CD8-positive, alpha-beta memory T cell (primary cell): ENCODE results near the gene TMED8. TPM values are rescaled to one million over a fixed set of nuclear protein-coding genes. Genes with fewer than 3 reads are reported as not detected.
"Not testable (repeated sequence)": the region's sequence is repeated elsewhere in the genome, so short reads cannot be mapped to it uniquely, and the experiment has no call there.

Source experiments
- CTCF ChIA-PET: fragments of 350-600 bp; sonication (Branson Sonifier 250); formaldehyde crosslinking; loops from one replicate; lab custom pipeline; 2021; ENCODE audit warnings: antibody characterized with exemption; lab: Charles Lee
- POLR2A ChIA-PET: fragments of 350-600 bp; sonication (Branson Sonifier 250); formaldehyde crosslinking; loops from one replicate; lab custom pipeline; 2021; ENCODE audit warnings: antibody characterized with exemption; lab: Charles Lee
- DNase-seq, 5 donors: peaks; one replicate each; pipeline versions ENCODE4 v3.0.0 to v3.0.0-alpha.2; 2020 to 2022; ENCODE audit warnings: mixed read lengths in 1 of 5
- H3K27ac ChIP-seq: one replicate; pipeline ENCODE4 v1.7.0; 2013; ENCODE audit warnings: low read depth, mild to moderate bottlenecking, low read length, moderate library complexity
- H3K27me3 ChIP-seq: 2 replicates; pipeline ENCODE4 v1.7.0; 2013; ENCODE audit warnings: low read length, mild to moderate bottlenecking; ENCODE audit not compliant: insufficient read depth, poor library complexity, severe bottlenecking
- H3K36me3 ChIP-seq: 2 replicates; pipeline ENCODE4 v1.7.0; 2013; ENCODE audit warnings: mild to moderate bottlenecking, low read length, moderate library complexity; ENCODE audit not compliant: insufficient read depth
- H3K4me1 ChIP-seq: 2 replicates; pipeline ENCODE4 v1.7.0; 2013; ENCODE audit warnings: mild to moderate bottlenecking, low read length, moderate library complexity; ENCODE audit not compliant: insufficient read depth
- H3K4me3 ChIP-seq: 2 replicates; pipeline ENCODE4 v1.7.0; 2013; ENCODE audit warnings: mild to moderate bottlenecking, low read length
- H3K9me3 ChIP-seq: 2 replicates; pipeline ENCODE4 v1.7.0; 2013; ENCODE audit warnings: mild to moderate bottlenecking, low read length
- H3K27ac Mint-ChIP-seq, 8 donors: one replicate each; pipeline ENCODE4 v1.8.0; 2020 to 2021; ENCODE audit warnings: mixed read lengths in 8 of 8, mild to moderate bottlenecking in 6 of 8, inconsistent platforms in 3 of 8, moderate library complexity in 3 of 8
- H3K27me3 Mint-ChIP-seq, 2 donors: one replicate each; pipeline ENCODE4 v1.8.0; 2020 to 2021; ENCODE audit warnings: mixed read lengths in 2 of 2, mild to moderate bottlenecking in 1 of 2, moderate library complexity in 1 of 2
- H3K36me3 Mint-ChIP-seq, 3 donors: one replicate each; pipeline ENCODE4 v1.8.0; 2020 to 2021; ENCODE audit warnings: mixed read lengths in 3 of 3, inconsistent platforms in 1 of 3, mild to moderate bottlenecking in 1 of 3
- H3K4me1 Mint-ChIP-seq, 3 donors: one replicate each; pipeline ENCODE4 v1.8.0; 2020 to 2021; ENCODE audit warnings: mixed read lengths in 3 of 3, inconsistent platforms in 1 of 3, mild to moderate bottlenecking in 1 of 3
- H3K4me3 Mint-ChIP-seq, 7 donors: one replicate each; pipeline ENCODE4 v1.8.0; 2020 to 2021; ENCODE audit warnings: mixed read lengths in 7 of 7, mild to moderate bottlenecking in 6 of 7, moderate library complexity in 4 of 7, inconsistent platforms in 2 of 7
- H3K9me3 Mint-ChIP-seq, 5 donors: one replicate each; pipeline ENCODE4 v1.8.0; 2020 to 2022; ENCODE audit warnings: mixed read lengths in 5 of 5, mild to moderate bottlenecking in 3 of 5, moderate library complexity in 2 of 5, inconsistent platforms in 1 of 5
- polyA plus RNA-seq: library from polyadenylated mRNA; unstranded; fragments of 300-500 nt; fragmentation: Illumina TruSeq; gene quantifications from one replicate; pipeline ENCODE4 v1.2.3, GENCODE V29; 2021
- total RNA-seq, 2 experiments: library from RNA; stranded (reverse); gene quantifications; one replicate each; pipeline ENCODE4 v1.2.3, GENCODE V29; 2021

TMED8 gene
- total and polyA plus RNA-seq, 3 experiments from 2014 or later = 3.2 to 22.2 (median 20.9) TPM

DNA sequence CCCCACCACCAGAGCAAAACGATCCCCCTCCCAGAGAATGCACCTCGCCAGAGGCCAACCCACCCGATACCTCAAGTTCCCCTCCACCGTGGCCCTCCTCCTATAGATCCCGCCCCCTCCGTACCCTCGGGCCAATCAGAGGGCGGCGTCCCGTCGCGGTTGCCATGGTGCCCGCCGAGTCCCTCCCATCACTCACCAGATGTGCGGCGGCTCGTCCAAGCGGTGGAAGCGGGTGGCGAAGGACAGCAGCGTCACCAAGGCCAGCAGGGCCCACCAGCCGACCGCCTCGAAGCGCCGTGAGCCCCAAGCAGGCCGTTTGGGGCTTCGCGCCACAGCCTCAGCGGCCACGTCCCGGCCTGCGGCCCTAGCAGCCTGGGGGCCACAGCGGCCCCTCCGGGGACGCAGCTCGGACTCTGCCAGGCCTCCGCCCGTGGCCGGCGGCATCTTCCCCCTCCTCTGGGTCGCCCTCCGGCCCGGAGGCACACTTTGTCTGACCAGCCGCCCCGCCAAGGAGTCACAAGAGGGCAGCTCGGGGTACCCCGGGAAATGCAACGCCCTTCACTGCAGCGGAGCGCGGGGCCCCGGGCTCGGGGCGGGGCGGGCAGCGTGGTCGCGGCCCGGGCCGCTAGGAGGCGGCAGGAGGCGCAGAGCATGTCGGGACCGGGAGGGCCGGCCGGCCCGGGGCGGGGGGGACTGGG, 56.5 kb downstream of the TMED8 start, which contains the start of gene POMT2:
TSS of gene POMT2 (minus strand) at position 646 of the 698 bp plus-strand sequence. CDS start at position 444, 202 bp downstream.
- Histone ChIP-seq H3K4me1 (peaks cover 16% of the 10 kb centered on the region), H3K4me3 (peak within 1 kb of the TSS; percentile 95), H3K27me3 (no peaks in the 10 kb centered on the region), H3K9me3 (no peaks in the 10 kb centered on the region), H3K36me3 (no peaks in the 10 kb centered on the region), H3K27ac (peak within 1 kb of the TSS; percentile 94)
- H3K27me3 Mint-ChIP-seq = peaks cover 0 to 3% of the 10 kb centered on the region in 2 donors
- H3K4me1 Mint-ChIP-seq = peaks cover 14 to 26% (median 21%) of the 10 kb centered on the region in 3 donors
- H3K36me3 Mint-ChIP-seq = peaks cover 0 to 10% (median 0%) of the 10 kb centered on the region in 3 donors
- POLR2A ChIA-PET = interaction anchor here (0.9 to 2.7 kb wide), 7 partner anchors 57 to 480 kb away, joined by 3 to 21 read pairs (median 5); partner anchors contain the start of genes ADCK1, IRF2BPL, SAMD15 and TMED8
- CTCF ChIA-PET = interaction anchor here (0.7 to 1.6 kb wide), 10 partner anchors 9 to 444 kb away, joined by 3 to 5 read pairs (median 3); partner anchors contain the start of genes SAMD15 and TMED8
- H3K9me3 Mint-ChIP-seq = no peaks in the 10 kb centered on the region
- peak within 1 kb of the TSS; percentile 96 to 99 (median 98) for H3K27ac Mint-ChIP-seq
- peak within 1 kb of the TSS; percentile 93 to 100 (median 98) for H3K4me3 Mint-ChIP-seq
- peak; percentile 87 to 94 (median 92) for DNase-seq

DNA sequence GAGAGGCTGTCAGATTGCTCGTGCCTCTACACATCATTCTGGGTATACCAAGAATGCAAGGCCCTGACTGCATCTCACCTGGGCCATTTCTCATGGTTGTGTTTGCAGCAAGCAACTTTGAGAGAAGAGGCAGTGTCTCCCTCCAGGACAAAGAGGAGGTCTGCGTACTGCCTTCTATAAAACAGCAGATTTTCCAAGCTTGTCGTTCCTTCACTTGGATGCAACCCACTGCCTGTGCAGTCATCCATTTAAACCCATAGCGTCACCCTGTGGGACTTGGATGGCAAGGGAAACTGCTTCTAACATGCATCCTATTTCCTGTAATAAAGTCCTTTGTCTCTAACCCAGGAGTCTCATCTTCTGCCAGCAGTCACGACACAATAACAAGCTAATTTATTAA, 57.5 kb downstream of the TMED8 start:
- Histone ChIP-seq H3K36me3 (no peaks in the 10 kb centered on the region), H3K27ac (no peak overlapping the region), H3K4me3 (no peak overlapping the region), H3K9me3 (no peaks in the 10 kb centered on the region), H3K4me1 (peaks cover 16% of the 10 kb centered on the region), H3K27me3 (no peaks in the 10 kb centered on the region)
- Mint-ChIP-seq H3K4me1 (peaks cover 14 to 26% (median 21%) of the 10 kb centered on the region in 3 donors), H3K9me3 (no peaks in the 10 kb centered on the region), H3K36me3 (peaks cover 0 to 10% (median 0%) of the 10 kb centered on the region in 3 donors), H3K27ac (peak overlapping the region in 6 of 8 donors; percentile 64 to 97 (median 95)), H3K27me3 (peaks cover 0 to 3% of the 10 kb centered on the region in 2 donors), H3K4me3 (peak overlapping the region; percentile 19 to 100 (median 93))
- ChIA-PET POLR2A (interaction anchor here (2.7 kb wide), 1 partner anchor 57 kb away, joined by 21 read pairs; the partner anchor contains the start of genes SAMD15 and TMED8), CTCF (interaction anchor here (1.0 to 1.6 kb wide), 3 partner anchors 58 to 443 kb away, joined by 3 read pairs; partner anchors contain the start of genes SAMD15 and TMED8)
- DNase-seq = no peak

DNA sequence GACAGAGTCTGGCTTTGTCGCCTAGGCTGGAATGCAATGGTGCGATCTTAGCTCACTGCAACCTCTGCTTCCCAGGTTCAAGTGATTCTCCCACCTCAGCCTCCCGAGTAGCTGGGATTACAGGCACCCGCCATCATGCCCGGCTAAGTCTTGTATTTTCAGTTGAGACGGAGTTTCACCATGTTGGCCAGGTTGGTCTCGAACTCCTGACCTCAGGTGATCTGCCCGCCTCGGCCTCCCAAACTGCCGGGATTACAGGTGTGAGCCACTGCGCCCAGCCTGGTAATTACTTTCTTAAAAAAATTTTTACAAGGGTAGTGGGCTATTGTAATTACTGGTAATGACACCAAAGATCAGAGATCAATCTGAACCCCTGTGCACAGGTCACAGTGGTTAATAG, 58.1 kb downstream of the TMED8 start:
- H3K4me1 Mint-ChIP-seq = peaks cover 14 to 26% (median 21%) of the 10 kb centered on the region in 3 donors
- H3K4me3 Mint-ChIP-seq, H3K4me3 ChIP-seq, H3K27me3 Mint-ChIP-seq, H3K36me3 ChIP-seq, POLR2A ChIA-PET, H3K9me3 Mint-ChIP-seq, H3K27me3 ChIP-seq, DNase-seq, H3K27ac ChIP-seq, H3K9me3 ChIP-seq: not testable (repeated sequence)
- peak overlapping the region in 2 of 8 donors; percentile 36 to 97 for H3K27ac Mint-ChIP-seq
- peaks cover 0 to 10% (median 0%) of the 10 kb centered on the region in 3 donors for H3K36me3 Mint-ChIP-seq
- CTCF ChIA-PET = interaction anchor here (1.0 to 1.3 kb wide), 2 partner anchors 58 to 140 kb away, joined by 3 read pairs; partner anchors contain the start of genes SAMD15 and TMED8
- peaks cover 16% of the 10 kb centered on the region for H3K4me1 ChIP-seq

DNA sequence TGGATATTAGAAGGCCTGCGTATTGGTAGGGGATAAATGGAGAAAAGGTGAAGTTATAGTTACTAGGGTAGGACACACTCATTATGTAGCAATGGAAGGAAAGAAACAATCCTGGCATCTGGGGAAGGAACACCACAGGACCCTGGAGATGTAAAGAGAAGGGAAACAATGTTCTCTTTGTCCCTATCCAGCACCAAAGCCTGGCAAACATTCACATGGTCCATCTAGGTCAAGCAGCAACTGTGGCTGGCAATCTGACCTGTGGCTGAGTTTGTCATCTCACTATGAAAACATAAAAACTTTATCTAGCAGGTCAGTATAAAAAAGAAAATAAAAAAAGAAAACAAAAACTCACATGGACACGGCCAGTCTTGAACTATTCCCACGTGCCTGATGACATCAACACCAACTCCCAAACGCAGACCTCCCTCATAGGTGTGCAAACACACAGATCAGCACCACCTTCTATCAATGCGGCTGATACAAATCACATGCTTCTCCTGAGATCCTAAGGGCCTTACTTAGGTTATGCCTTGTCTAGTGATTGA, 58.8 kb downstream of the TMED8 start:
- POLR2A ChIA-PET = no interaction called here

DNA sequence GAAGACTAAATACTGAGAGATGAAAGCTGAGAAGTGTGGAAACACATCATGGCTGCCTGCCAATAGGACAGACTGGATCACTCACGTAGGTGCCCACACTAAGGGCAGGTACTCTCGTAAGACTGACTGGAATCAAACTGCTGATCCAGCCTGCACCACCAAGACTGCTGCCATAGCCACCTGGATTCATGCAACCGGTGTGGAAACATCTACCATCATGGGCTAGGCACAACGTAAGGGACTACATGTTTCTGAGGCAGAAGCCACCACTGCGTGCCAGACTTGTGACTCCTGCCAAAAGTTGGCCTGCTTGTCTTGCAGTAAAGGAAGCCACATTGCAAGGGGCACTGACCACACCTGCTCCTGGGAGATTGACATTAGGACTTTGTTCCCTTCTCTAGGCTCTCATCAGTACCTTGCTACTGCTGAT, 60.0 kb downstream of the TMED8 start:
- peaks cover 0 to 3% of the 10 kb centered on the region in 2 donors for H3K27me3 Mint-ChIP-seq
- H3K27me3 ChIP-seq = no peaks in the 10 kb centered on the region
- DNase-seq = no peak
- H3K36me3 ChIP-seq = no peaks in the 10 kb centered on the region
- H3K36me3 Mint-ChIP-seq = peaks cover 0 to 10% (median 2%) of the 10 kb centered on the region in 3 donors
- peaks cover 8% of the 10 kb centered on the region for H3K4me1 ChIP-seq
- H3K9me3 ChIP-seq = no peaks in the 10 kb centered on the region
- POLR2A ChIA-PET = no interaction called here
- no peaks in the 10 kb centered on the region for H3K9me3 Mint-ChIP-seq
- CTCF ChIA-PET = interaction anchor here (1.0 to 5.0 kb wide), 11 partner anchors 8 to 441 kb away, joined by 3 to 50 read pairs (median 9); partner anchors contain the start of genes SAMD15 and TMED8
- no peak overlapping the region for H3K27ac Mint-ChIP-seq
- no peak overlapping the region for H3K4me3 Mint-ChIP-seq
- no peak overlapping the region for H3K4me3 ChIP-seq
- peaks cover 11 to 17% (median 12%) of the 10 kb centered on the region in 3 donors for H3K4me1 Mint-ChIP-seq
- no peak overlapping the region for H3K27ac ChIP-seq

More for the DNA sequence above, 58.8 kb downstream of the TMED8 start:
- Mint-ChIP-seq H3K4me1 (peaks cover 14 to 26% (median 21%) of the 10 kb centered on the region in 3 donors), H3K27ac (peak overlapping the region in 3 of 8 donors; percentile 8 to 29 (median 15)), H3K9me3 (no peaks in the 10 kb centered on the region), H3K36me3 (peaks cover 0 to 10% (median 0%) of the 10 kb centered on the region in 3 donors), H3K27me3 (peaks cover 0 to 3% of the 10 kb centered on the region in 2 donors), H3K4me3 (no peak overlapping the region)
- Histone ChIP-seq H3K4me3 (no peak overlapping the region), H3K4me1 (peaks cover 16% of the 10 kb centered on the region), H3K36me3 (no peaks in the 10 kb centered on the region), H3K9me3 (no peaks in the 10 kb centered on the region), H3K27ac (no peak overlapping the region), H3K27me3 (no peaks in the 10 kb centered on the region)
- DNase-seq = no peak
- CTCF ChIA-PET = no interaction called here

DNA sequence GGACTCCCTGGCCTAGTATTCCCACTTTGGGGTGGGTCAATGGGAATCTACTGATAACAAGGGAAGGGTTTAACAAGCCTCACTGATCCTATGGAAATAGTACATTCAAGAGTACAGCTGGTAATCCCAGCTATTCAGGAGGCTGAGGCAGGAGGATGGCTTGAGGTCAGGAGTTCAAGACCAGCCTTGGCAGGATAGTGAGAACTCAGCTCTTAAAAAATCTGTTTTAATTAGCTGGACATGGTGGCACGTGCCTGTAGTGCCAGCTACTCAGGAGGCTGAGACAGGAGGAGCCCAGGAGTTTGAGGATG, 60.7 kb downstream of the TMED8 start:
- no peak for DNase-seq
- H3K4me3 ChIP-seq = no peak overlapping the region
- H3K27me3 ChIP-seq = no peaks in the 10 kb centered on the region
- POLR2A ChIA-PET = no interaction called here
- CTCF ChIA-PET = interaction anchor here (0.7 to 5.0 kb wide), 25 partner anchors 8 to 539 kb away, joined by 3 to 50 read pairs (median 4); partner anchors contain the start of genes SAMD15, TMED8 and ZDHHC22
- H3K27ac ChIP-seq = no peak overlapping the region
- no peaks in the 10 kb centered on the region for H3K9me3 ChIP-seq
- H3K36me3 ChIP-seq = no peaks in the 10 kb centered on the region
- Mint-ChIP-seq H3K4me3 (peak overlapping the region in 1 of 7 donors; percentile 82), H3K27ac (peak overlapping the region in 2 of 8 donors; percentile 33 to 51), H3K4me1 (peaks cover 8 to 14% (median 9%) of the 10 kb centered on the region in 3 donors), H3K27me3 (peaks cover 0 to 3% of the 10 kb centered on the region in 2 donors), H3K9me3 (no peaks in the 10 kb centered on the region), H3K36me3 (peaks cover 0 to 6% (median 4%) of the 10 kb centered on the region in 3 donors)
- H3K4me1 ChIP-seq = peaks cover 7% of the 10 kb centered on the region

DNA sequence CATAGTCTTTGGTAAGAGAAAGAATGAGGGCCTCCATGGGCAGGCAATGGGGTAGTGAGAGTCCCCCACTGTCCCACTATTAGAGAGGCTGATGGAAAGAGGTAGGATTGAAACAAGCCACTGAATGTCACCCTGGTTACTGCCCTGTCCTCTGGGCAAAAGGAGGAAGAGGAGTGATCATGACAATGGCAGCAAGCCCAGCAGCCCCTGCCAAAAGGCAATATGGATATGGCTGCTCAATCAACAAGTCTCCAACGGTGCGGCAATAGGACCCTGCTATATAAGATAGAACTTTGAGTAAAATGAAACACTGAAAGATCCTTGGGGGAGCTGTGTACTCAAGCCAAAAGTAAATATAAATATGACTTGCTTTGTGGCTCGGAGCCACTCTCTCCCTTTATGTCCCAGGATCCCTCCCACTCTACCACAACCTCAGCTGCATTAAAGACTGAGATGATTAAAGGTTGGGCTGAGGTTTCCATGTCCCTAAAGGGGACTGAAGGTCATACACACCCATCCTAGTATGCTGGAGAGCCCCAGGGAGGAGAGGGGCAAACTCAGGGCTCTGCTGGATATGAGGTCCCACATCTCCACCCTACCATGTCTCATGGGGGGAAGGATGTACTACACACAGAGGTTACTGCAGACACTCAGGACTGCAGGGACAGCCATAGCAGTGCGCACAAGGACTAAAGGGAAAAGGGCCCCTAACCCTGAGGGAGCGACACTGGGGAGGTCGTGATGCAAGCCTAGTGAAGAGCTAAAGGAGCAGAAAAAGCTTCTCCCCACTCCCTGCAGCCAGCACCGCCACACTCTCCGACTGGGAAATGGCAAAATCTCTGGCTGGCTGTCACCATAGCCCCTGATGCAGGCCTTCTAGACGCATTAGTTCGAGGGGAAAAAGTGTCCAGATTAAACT, 62.1 kb downstream of the TMED8 start:
- H3K36me3 Mint-ChIP-seq = peaks cover 0 to 4% (median 0%) of the 10 kb centered on the region in 3 donors
- H3K27me3 ChIP-seq = no peaks in the 10 kb centered on the region
- peak overlapping the region in 1 of 8 donors; percentile 40 for H3K27ac Mint-ChIP-seq
- H3K9me3 Mint-ChIP-seq = no peaks in the 10 kb centered on the region
- H3K4me1 ChIP-seq = peaks cover 4% of the 10 kb centered on the region
- H3K36me3 ChIP-seq = no peaks in the 10 kb centered on the region
- POLR2A ChIA-PET = no interaction called here
- H3K4me3 ChIP-seq = no peak overlapping the region
- peaks cover 0 to under 1% of the 10 kb centered on the region in 2 donors for H3K27me3 Mint-ChIP-seq
- CTCF ChIA-PET = interaction anchor here (1.1 to 5.0 kb wide), 12 partner anchors 10 to 538 kb away, joined by 3 to 50 read pairs (median 8); partner anchors contain the start of genes SAMD15 and TMED8
- H3K9me3 ChIP-seq = no peaks in the 10 kb centered on the region
- H3K4me3 Mint-ChIP-seq = peak overlapping the region in 1 of 7 donors; percentile 31
- DNase-seq = no peak
- H3K4me1 Mint-ChIP-seq = peaks cover 4 to 8% (median 4%) of the 10 kb centered on the region in 3 donors
- H3K27ac ChIP-seq = no peak overlapping the region
